Measurements from ENCODE around the gene MCM5.

DNA sequence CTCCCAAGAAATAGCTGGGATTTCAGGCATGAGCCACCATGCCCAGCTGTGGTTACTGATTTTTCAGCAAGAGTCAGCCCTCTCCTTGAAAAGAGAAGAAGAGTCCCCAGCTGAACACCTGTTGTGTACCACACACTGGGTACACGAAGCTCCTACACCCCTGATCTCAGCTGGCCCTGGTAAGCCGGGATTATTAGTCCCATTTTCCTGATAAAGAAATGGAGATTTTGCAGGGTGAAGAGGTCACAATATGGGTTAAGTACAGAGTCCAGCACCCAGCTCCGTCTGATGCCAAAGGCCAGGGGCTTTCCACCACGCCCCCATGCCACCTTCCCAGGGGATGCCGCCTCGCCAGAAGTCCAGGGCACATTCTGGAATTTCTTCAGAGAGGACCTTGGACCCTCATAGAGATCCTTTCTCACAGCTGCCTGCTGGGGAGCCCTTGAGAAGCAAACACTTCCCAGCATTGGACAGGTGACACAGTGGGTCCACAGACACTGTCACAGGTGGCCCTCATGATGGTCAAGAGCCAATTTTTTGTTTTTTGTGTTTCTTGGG is 38.9 kb upstream of the MCM5 start:
- TF ChIP-seq POLR2A (IDR thresholded peaks at IDR 0.05): no peak
- TF ChIP-seq, protein P1, sequence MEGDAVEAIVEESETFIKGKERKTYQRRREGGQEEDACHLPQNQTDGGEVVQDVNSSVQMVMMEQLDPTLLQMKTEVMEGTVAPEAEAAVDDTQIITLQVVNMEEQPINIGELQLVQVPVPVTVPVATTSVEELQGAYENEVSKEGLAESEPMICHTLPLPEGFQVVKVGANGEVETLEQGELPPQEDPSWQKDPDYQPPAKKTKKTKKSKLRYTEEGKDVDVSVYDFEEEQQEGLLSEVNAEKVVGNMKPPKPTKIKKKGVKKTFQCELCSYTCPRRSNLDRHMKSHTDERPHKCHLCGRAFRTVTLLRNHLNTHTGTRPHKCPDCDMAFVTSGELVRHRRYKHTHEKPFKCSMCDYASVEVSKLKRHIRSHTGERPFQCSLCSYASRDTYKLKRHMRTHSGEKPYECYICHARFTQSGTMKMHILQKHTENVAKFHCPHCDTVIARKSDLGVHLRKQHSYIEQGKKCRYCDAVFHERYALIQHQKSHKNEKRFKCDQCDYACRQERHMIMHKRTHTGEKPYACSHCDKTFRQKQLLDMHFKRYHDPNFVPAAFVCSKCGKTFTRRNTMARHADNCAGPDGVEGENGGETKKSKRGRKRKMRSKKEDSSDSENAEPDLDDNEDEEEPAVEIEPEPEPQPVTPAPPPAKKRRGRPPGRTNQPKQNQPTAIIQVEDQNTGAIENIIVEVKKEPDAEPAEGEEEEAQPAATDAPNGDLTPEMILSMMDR (IDR thresholded peaks at IDR 0.05): no peak
